HG02852 (cell line): Measurements from ENCODE around the gene ARHGAP8.
"Not testable (repeated sequence)": the region's sequence is repeated elsewhere in the genome, so short reads cannot be mapped to it uniquely, and the experiment has no call there.

Experiments
- ATAC-seq: cut with Tn5 transposase; IDR thresholded peaks from one replicate; pipeline ENCODE4 v1.9.1; 2021; ENCODE audit warnings: mild to moderate bottlenecking, moderate library complexity; ENCODE audit not compliant: unreplicated experiment

Gene ARHGAP8

GRCh38 chr22:44738347-44738715, 14.0 kb upstream of the ARHGAP8 start:
- no peak for ATAC-seq

GRCh38 chr22:44739024-44739423, 13.4 kb upstream of the ARHGAP8 start:
- no peak for ATAC-seq

- not testable (repeated sequence) for ATAC-seq
Observed at GRCh38 chr22:44739666-44740065, 12.7 kb upstream of the ARHGAP8 start.

- ATAC-seq, result no peak
Observed at GRCh38 chr22:44740307-44740706, 12.1 kb upstream of the ARHGAP8 start.

- no peak for ATAC-seq
Observed at GRCh38 chr22:44741929-44742328, 10.4 kb upstream of the ARHGAP8 start.

- no peak for ATAC-seq
Observed at GRCh38 chr22:44743247-44743646, 9.1 kb upstream of the ARHGAP8 start.

- no peak for ATAC-seq
Observed at GRCh38 chr22:44743804-44744211, 8.6 kb upstream of the ARHGAP8 start.

GRCh38 chr22:44745853-44746789, 6.3 kb upstream of the ARHGAP8 start:
- ATAC-seq, result no peak

GRCh38 chr22:44747784-44748127, 4.6 kb upstream of the ARHGAP8 start:
- ATAC-seq, result not testable (repeated sequence)

GRCh38 chr22:44748524-44748923, 3.9 kb upstream of the ARHGAP8 start:
- ATAC-seq, result no peak

GRCh38 chr22:44750481-44750880, 1.9 kb upstream of the ARHGAP8 start:
- ATAC-seq, result no peak

- no peak for ATAC-seq
Observed at GRCh38 chr22:44753189-44754042, 1.0 kb downstream of the ARHGAP8 start.

GRCh38 chr22:44754998-44755397, 2.6 kb downstream of the ARHGAP8 start:
- no peak for ATAC-seq

GRCh38 chr22:44755417-44755816, 3.0 kb downstream of the ARHGAP8 start:
- no peak for ATAC-seq

GRCh38 chr22:44755956-44756361, 3.6 kb downstream of the ARHGAP8 start:
- no peak for ATAC-seq

GRCh38 chr22:44758344-44758973, 6.1 kb downstream of the ARHGAP8 start:
- no peak for ATAC-seq

GRCh38 chr22:44759001-44759400, 6.6 kb downstream of the ARHGAP8 start:
- no peak for ATAC-seq

- no peak for ATAC-seq
Observed at GRCh38 chr22:44759430-44760310, 7.3 kb downstream of the ARHGAP8 start.

GRCh38 chr22:44760476-44760875, 8.1 kb downstream of the ARHGAP8 start:
- no peak for ATAC-seq

GRCh38 chr22:44761025-44761424, 8.7 kb downstream of the ARHGAP8 start:
- ATAC-seq, result no peak
